Measurements from ENCODE around the gene MAPK12. TPM values are rescaled to one million over a fixed set of nuclear protein-coding genes. Genes with fewer than 3 reads are reported as not detected.

MAPK12 gene
- total and polyA plus RNA-seq, 2 donors (not counting 1 experiment from before 2014, with no cell fraction given), result 6.5 to 7.8 TPM

DNA sequence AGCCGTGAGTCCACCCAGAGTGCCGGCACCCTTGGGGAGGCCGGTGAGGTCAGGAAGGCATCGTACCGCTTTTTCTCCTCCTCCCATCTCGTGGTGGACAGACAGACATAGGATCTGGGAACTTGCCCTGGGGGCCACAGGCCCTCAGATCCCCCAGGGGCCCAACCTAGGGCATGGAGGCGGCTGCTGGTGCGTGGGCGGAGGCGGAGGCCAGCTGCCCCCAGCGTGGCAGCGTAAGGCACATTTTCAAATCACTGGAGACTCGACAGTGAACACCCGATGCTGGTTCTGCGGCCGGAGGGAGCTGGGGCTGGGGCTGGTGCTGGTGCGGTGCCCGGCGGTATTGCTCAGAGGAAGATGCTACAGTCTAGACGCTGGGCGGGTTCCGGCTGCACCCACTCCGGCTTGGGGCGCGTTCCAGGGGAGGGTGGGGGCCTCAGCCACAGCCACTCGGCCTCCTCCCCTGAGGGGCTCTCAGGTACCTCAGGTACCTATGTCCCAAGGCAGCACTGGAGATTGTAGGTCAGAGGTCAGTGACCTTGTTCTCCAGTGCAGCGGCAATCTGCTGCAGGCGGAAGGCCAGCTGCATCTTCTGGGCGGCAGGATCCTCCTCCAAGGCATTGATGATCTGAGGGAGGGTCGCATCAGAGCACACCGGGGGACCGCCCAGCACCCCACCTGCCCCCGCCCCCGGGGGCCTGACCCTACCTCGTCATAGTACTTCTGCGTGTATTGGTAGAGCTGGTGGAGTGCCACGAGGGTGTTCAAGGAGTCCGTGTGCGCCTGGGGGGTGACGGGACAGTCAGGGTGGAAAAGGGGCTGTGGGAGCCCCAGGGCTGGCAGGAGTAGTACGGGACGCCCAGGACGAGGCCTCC, 13.9 kb upstream of the MAPK12 start:
- 95% methylated on average over 43 of the region's 43 CpGs for WGBS (ENCODE audit: insufficient coverage)
- H3K79me2 ChIP-seq (ENCODE audit: control insufficient read depth, insufficient read depth, low read length), result no peaks in the 10 kb centered on the region
- no peak for DNase-seq
- no peak overlapping the region for H2AFZ ChIP-seq (ENCODE audit: insufficient read depth, low read depth, low read length, poor library complexity, severe bottlenecking)
- no peak overlapping the region for H3K27ac ChIP-seq (ENCODE audit: low read length in 2 of 2)
- H3K9me3 ChIP-seq (ENCODE audit: control extremely low read depth in 1 of 3, control insufficient read depth in 2 of 3, insufficient read depth in 1 of 3, low read length in 2 of 3), result no peaks in the 10 kb centered on the region
- no peaks in the 10 kb centered on the region for H3K36me3 ChIP-seq (replicated peaks in 1 of 2; ENCODE audit: control extremely low read depth in 1 of 2, control insufficient read depth in 1 of 2, extremely low read depth in 1 of 2, insufficient read depth in 2 of 2, low read length in 1 of 2)
- peaks cover 0 to 14% (median 4%) of the 10 kb centered on the region in 4 experiments for H3K27me3 ChIP-seq (replicated peaks in 1 of 4; ENCODE audit: control extremely low read depth in 1 of 4, control insufficient read depth in 3 of 4, insufficient read depth in 4 of 4, low read length in 3 of 4)
- Mint-ChIP-seq H3K4me3 (no peak overlapping the region), H3K9me3 (ENCODE audit: insufficient read depth) (no peaks in the 10 kb centered on the region), H3K27ac (no peak overlapping the region), H3K4me1 (peaks cover 9% of the 10 kb centered on the region), H3K27me3 (no peaks in the 10 kb centered on the region)
- intact Hi-C loops (cut with micrococcal nuclease), result loop anchor here (1.0 kb wide), 1 partner anchor 52 kb away; the partner anchor contains the start of gene DENND6B
- H3K4me2 ChIP-seq (replicated peaks; ENCODE audit: low read depth, low read length, poor library complexity, severe bottlenecking), result no peak overlapping the region
- no peak overlapping the region for H3K9ac ChIP-seq (ENCODE audit: low read length)
- peaks cover 11% of the 10 kb centered on the region for H4K20me1 ChIP-seq (ENCODE audit: control insufficient read depth, insufficient read depth, low read length, poor library complexity, severe bottlenecking)
- peaks cover 12 to 19% of the 10 kb centered on the region in 2 donors for H3K4me1 ChIP-seq (ENCODE audit: control insufficient read depth in 2 of 2, insufficient read depth in 2 of 2, low read length in 2 of 2)
- no peak for ATAC-seq (ENCODE audit: low read depth)
- TF ChIP-seq, protein P1, sequence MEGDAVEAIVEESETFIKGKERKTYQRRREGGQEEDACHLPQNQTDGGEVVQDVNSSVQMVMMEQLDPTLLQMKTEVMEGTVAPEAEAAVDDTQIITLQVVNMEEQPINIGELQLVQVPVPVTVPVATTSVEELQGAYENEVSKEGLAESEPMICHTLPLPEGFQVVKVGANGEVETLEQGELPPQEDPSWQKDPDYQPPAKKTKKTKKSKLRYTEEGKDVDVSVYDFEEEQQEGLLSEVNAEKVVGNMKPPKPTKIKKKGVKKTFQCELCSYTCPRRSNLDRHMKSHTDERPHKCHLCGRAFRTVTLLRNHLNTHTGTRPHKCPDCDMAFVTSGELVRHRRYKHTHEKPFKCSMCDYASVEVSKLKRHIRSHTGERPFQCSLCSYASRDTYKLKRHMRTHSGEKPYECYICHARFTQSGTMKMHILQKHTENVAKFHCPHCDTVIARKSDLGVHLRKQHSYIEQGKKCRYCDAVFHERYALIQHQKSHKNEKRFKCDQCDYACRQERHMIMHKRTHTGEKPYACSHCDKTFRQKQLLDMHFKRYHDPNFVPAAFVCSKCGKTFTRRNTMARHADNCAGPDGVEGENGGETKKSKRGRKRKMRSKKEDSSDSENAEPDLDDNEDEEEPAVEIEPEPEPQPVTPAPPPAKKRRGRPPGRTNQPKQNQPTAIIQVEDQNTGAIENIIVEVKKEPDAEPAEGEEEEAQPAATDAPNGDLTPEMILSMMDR (IDR thresholded peaks at IDR 0.05), result no peak
- no peak for TF ChIP-seq EZH2 (IDR thresholded peaks at IDR 0.05; ENCODE audit: borderline replicate concordance, insufficient read depth, low read depth, low read length, poor library complexity, severe bottlenecking)
- ChIA-PET POLR2A (interaction anchor here (1.4 kb wide), 1 partner anchor 19 kb away, joined by 6 read pairs; no protein-coding TSS in a partner anchor), CTCF (interaction anchor here (0.9 to 2.9 kb wide), 15 partner anchors 19 to 345 kb away, joined by 3 to 67 read pairs (median 8); partner anchors contain the start of genes DENND6B, PLXNB2 and SCO2)
- H3K4me3 ChIP-seq (ENCODE audit: control extremely low read depth in 1 of 5, extremely low read depth in 1 of 5, insufficient read depth in 1 of 5, low read depth in 2 of 5, low read length in 4 of 5), result no peak overlapping the region

DNA sequence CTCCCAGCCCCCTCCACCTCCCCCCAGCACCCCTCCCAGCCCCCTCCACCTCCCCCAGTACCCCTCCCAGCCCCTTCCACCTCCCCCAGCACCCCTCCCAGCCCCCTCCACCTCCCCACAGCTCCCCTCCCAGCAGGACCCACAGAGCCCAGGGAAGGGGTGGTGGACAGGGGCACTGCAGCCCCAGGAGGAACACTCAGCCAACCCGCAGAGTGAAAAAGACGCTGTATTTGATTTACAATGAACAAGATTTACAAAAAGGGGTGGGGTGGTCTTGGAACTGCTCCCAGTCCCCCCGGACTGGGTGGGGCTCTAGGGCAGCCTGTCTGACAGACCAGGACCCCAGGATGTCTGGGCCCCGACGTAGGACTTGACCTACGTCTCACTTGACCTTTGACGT, 13.3 kb upstream of the MAPK12 start:
- ATAC-seq (ENCODE audit: low read depth) (no peak), DNase-seq (no peak)
- Histone ChIP-seq H3K36me3 (replicated peaks in 1 of 2; ENCODE audit: control extremely low read depth in 1 of 2, control insufficient read depth in 1 of 2, extremely low read depth in 1 of 2, insufficient read depth in 2 of 2, low read length in 1 of 2) (no peaks in the 10 kb centered on the region), H3K9ac (ENCODE audit: low read length) (no peak overlapping the region), H4K20me1 (ENCODE audit: control insufficient read depth, insufficient read depth, low read length, poor library complexity, severe bottlenecking) (peaks cover 11% of the 10 kb centered on the region), H3K27me3 (replicated peaks in 1 of 4; ENCODE audit: control extremely low read depth in 1 of 4, control insufficient read depth in 3 of 4, insufficient read depth in 4 of 4, low read length in 3 of 4) (peaks cover 0 to 15% (median 4%) of the 10 kb centered on the region in 4 experiments), H2AFZ (ENCODE audit: insufficient read depth, low read depth, low read length, poor library complexity, severe bottlenecking) (no peak overlapping the region), H3K27ac (ENCODE audit: low read length in 2 of 2) (no peak overlapping the region), H3K4me3 (ENCODE audit: control extremely low read depth in 1 of 5, extremely low read depth in 1 of 5, insufficient read depth in 1 of 5, low read depth in 2 of 5, low read length in 4 of 5) (no peak overlapping the region), H3K9me3 (ENCODE audit: control extremely low read depth in 1 of 3, control insufficient read depth in 2 of 3, insufficient read depth in 1 of 3, low read length in 2 of 3) (no peaks in the 10 kb centered on the region), H3K4me1 (ENCODE audit: control insufficient read depth in 2 of 2, insufficient read depth in 2 of 2, low read length in 2 of 2) (peaks cover 12 to 21% of the 10 kb centered on the region in 2 donors), H3K4me2 (replicated peaks; ENCODE audit: low read depth, low read length, poor library complexity, severe bottlenecking) (no peak overlapping the region), H3K79me2 (ENCODE audit: control insufficient read depth, insufficient read depth, low read length) (no peaks in the 10 kb centered on the region)
- H3K27me3 Mint-ChIP-seq, result no peaks in the 10 kb centered on the region
- peaks cover 9% of the 10 kb centered on the region for H3K4me1 Mint-ChIP-seq
- intact Hi-C loops (cut with micrococcal nuclease), result loop anchor here (1.0 kb wide), 1 partner anchor 68 kb away; no protein-coding TSS in a partner anchor
- ChIA-PET CTCF (interaction anchor here (1.6 to 2.9 kb wide), 6 partner anchors 19 to 251 kb away, joined by 5 to 67 read pairs (median 10); partner anchors contain the start of genes DENND6B, HDAC10 and SCO2), POLR2A (no interaction called here)
- no peaks in the 10 kb centered on the region for H3K9me3 Mint-ChIP-seq (ENCODE audit: insufficient read depth)
- no peak overlapping the region for H3K4me3 Mint-ChIP-seq
- 87% methylated on average over 7 of the region's 7 CpGs for WGBS (ENCODE audit: insufficient coverage)
- TF ChIP-seq, protein P1 (IDR thresholded peaks at IDR 0.05), result no peak
- no peak for TF ChIP-seq EZH2 (IDR thresholded peaks at IDR 0.05; ENCODE audit: borderline replicate concordance, insufficient read depth, low read depth, low read length, poor library complexity, severe bottlenecking)
- no peak overlapping the region for H3K27ac Mint-ChIP-seq

Data from B cell (primary cell).